Ishikawa (cell line): Measurements from ENCODE around the gene KCNQ4.

Experiments used
- EGR1 ChIP-seq: IDR thresholded peaks from 2 replicates; pipeline ENCODE4 v1.6.1; 2012
- EP300 ChIP-seq: IDR thresholded peaks from 2 replicates; pipeline ENCODE4 v1.6.1; 2012; ENCODE audit warnings: borderline replicate concordance
- NFIC ChIP-seq: IDR thresholded peaks from 2 replicates; pipeline ENCODE4 v1.6.1; 2012
- RAD21 ChIP-seq: IDR thresholded peaks from 2 replicates; pipeline ENCODE4 v1.6.1; 2012; ENCODE audit warnings: low read depth
- REST ChIP-seq: IDR thresholded peaks from 2 replicates; pipeline ENCODE4 v1.6.1; 2012; ENCODE audit warnings: low read depth, mild to moderate bottlenecking
- TAF1 ChIP-seq: IDR thresholded peaks from 2 replicates; pipeline ENCODE4 v1.6.1; 2012; ENCODE audit warnings: low read depth, mild to moderate bottlenecking
- TEAD4 ChIP-seq: IDR thresholded peaks from 2 replicates; pipeline ENCODE4 v1.6.1; 2012
- USF1 ChIP-seq: IDR thresholded peaks from 2 replicates; pipeline ENCODE4 v1.6.1; 2012

- TF ChIP-seq EP300 (no peak), RAD21 (no peak), EGR1 (no peak), USF1 (no peak), TAF1 (no peak), REST (no peak), TEAD4 (no peak), NFIC (no peak)
Observed at GRCh38 chr1:40833979-40834378, 50.4 kb downstream of the KCNQ4 start.
